Body of pancreas (tissue), 4 donors: ENCODE results near the gene HOXA3. TPM values are rescaled to one million over a fixed set of nuclear protein-coding genes. Genes with fewer than 3 reads are reported as not detected.

Experiments used
- ATAC-seq: fragments of 150-250 bp; one replicate; pipeline ENCODE4 v1.9.1; 2016
- DNase-seq, 4 donors: peaks; one replicate each; pipeline ENCODE4 v3.0.0-alpha.2; 2019
- H3K27ac ChIP-seq, 4 donors: fragments of 200-600 bp; sonication (generic); 1 replicate in 3 of 4; 2 replicates in 1 of 4; pipeline versions ENCODE4 v1.5.1 to v1.6.1; 2016 to 2019; ENCODE audit warnings: mild to moderate bottlenecking in 1 of 4, mixed read lengths in 1 of 4, moderate library complexity in 1 of 4
- H3K27me3 ChIP-seq, 2 donors: fragments of 200-600 bp; sonication (generic); one replicate each; pipeline ENCODE4 v1.6.0; 2016; ENCODE audit warnings: mild to moderate bottlenecking in 1 of 2
- H3K36me3 ChIP-seq, 2 donors: fragments of 200-600 bp; sonication (generic); replicated peaks in 1 of 2; 2 replicates each; pipeline ENCODE4 v1.5.1; 2016; ENCODE audit warnings: low read depth in 2 of 2; ENCODE audit not compliant: insufficient read depth in 1 of 2
- H3K4me1 ChIP-seq: fragments of 200-600 bp; sonication (generic); one replicate; pipeline ENCODE4 v1.6.0; 2016
- H3K4me3 ChIP-seq, 2 donors: fragments of 200-600 bp; sonication (generic); 1 replicate in 1 of 2; 2 replicates in 1 of 2; pipeline ENCODE4 v1.5.1; 2016 to 2019
- H3K9me3 ChIP-seq, 3 donors: fragments of 200-600 bp; sonication (generic); 1 replicate in 2 of 3; 2 replicates in 1 of 3; pipeline ENCODE4 v1.5.1; 2016
- POLR2A ChIP-seq, 3 donors: fragments of 450-650 bp; IDR thresholded peaks; one replicate each; pipeline ENCODE4 v1.6.1; 2016; ENCODE audit warnings: antibody characterized with exemption in 3 of 3, mild to moderate bottlenecking in 2 of 3
- WGBS, 2 donors: methylation state at CpG; one replicate each; pipeline ENCODE4 v1.1.5; 2017; 5-methylcytosine and 5-hydroxymethylcytosine counted together
- intact Hi-C: fragments of 100-400 bp; cut with DNase I; formaldehyde crosslinking; loops from one replicate; pipeline ENCODE4 v1.15.1; 2023
- total RNA-seq, 2 donors: library from RNA; depleted of rRNA; stranded (reverse); fragments of >200 nt; gene quantifications; one replicate each; pipeline ENCODE4 v1.1.0, GENCODE V29; 2016
- TF ChIP-seq, protein P1 (sequence below), 7 experiments: fragments of 450-650 bp in 4 of 7; fragments of 200-600 bp in 3 of 7; sonication (generic) in 3 of 7; IDR thresholded peaks; one replicate each; pipeline ENCODE4 v1.5.1; 2016 to 2019; ENCODE audit warnings: antibody characterized with exemption in 7 of 7

Gene HOXA3
- total RNA-seq, 2 donors from 2014 or later, result 1.6 TPM; not detected in 1

DNA sequence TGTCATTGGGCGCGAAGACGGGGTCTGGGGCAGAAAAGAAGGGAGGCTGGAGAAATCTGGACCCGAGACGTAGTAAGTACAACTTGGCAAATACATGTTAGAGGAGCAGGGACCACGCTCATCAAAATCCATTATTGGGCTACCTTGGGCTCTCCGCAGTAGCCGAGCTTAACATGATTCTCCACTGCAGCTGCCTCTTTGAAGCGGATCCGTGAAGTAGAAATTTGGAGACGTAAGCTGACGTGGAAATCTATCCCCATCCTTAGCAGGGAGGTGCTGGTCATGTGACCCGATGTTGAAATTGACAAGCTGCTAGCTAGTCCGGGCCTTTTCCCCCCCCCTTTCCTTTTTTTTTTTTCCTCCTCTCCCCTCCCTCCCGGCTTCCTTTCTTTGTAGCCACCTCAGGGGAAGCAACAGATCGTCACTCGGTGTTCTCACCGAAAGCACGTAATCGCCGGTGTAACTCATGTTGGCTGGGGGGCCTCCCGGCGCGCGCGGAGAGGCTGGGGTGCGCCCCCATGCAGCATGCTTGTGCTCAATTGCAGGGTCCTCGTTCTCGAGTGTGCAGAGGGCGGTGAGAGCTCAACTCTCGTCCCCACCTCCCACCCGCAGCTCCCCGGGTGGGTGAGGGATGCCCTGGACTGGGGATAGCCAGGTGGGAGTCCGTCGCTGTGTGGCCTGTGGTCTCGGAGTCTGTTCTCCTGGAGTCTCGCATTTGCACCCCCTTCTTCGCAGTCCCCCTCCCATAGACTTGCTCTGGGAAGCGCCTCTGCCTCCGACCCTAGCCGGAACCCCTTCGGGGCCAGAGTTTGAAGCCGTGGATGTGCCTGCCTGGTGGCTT lies 32.9 kb upstream of the HOXA3 start, which contains the start of gene HOXA11:
HOXA11 (minus strand) TSS at position 220 of the 841 bp plus-strand sequence; CDS start at position 132, 88 bp downstream.
- 7 to 15% methylated on average over 35 to 42 of the region's 43 CpGs for WGBS, 2 donors
- intact Hi-C loops, result no loop called here
- Histone ChIP-seq H3K9me3 (no peaks in the 10 kb centered on the region), H3K4me3 (no peak within 1 kb of the TSS), H3K36me3 (no peaks in the 10 kb centered on the region), H3K27ac (no peak within 1 kb of the TSS), H3K4me1 (peaks cover 52% of the 10 kb centered on the region), H3K27me3 (peaks cover 14 to 77% of the 10 kb centered on the region in 2 donors)
- DNase-seq (peak in 2 of 4 donors; percentile 8 to 10), ATAC-seq (no peak)
- TF ChIP-seq, protein P1, sequence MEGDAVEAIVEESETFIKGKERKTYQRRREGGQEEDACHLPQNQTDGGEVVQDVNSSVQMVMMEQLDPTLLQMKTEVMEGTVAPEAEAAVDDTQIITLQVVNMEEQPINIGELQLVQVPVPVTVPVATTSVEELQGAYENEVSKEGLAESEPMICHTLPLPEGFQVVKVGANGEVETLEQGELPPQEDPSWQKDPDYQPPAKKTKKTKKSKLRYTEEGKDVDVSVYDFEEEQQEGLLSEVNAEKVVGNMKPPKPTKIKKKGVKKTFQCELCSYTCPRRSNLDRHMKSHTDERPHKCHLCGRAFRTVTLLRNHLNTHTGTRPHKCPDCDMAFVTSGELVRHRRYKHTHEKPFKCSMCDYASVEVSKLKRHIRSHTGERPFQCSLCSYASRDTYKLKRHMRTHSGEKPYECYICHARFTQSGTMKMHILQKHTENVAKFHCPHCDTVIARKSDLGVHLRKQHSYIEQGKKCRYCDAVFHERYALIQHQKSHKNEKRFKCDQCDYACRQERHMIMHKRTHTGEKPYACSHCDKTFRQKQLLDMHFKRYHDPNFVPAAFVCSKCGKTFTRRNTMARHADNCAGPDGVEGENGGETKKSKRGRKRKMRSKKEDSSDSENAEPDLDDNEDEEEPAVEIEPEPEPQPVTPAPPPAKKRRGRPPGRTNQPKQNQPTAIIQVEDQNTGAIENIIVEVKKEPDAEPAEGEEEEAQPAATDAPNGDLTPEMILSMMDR (IDR thresholded peaks at IDR 0.05), result no peak
- TF ChIP-seq POLR2A (IDR thresholded peaks at IDR 0.05), result no peak

DNA sequence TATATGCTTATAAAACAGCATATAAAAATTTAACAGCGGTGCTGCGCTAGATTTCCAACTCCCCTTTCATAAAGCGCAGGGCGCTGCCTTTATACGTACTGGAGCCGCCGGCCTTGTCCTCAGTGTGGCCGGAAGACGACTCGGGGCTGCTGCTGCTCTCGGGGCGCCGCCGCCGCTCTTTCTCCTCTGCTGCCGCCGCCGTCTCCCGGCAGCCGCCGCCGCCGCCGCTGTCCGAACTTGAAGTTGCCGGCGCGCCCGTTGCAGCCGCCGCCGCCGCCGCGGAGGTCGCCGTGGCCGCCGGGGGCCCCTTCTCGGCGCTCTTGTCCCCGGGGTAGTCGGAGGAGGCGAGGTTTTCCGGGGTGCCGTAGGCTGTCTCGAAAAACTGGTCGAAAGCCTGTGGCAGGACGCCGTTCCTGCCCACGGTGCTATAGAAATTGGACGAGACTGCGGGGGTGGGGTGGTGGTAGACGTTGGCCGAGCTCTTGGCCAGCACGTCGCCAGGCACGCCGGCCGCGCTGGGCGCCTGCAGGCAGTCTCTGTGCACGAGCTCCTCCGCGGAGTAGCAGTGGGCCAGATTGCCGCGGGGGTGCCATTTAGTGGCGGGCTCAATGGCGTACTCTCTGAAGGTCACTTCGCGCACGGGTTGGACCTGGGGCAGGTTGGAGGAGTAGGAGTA lies 32.1 kb upstream of the HOXA3 start:
- DNase-seq, result peak in 2 of 4 donors; percentile 15 to 28
- WGBS, 2 donors, result 6 to 15% methylated on average over 16 to 65 of the region's 72 CpGs
- peaks cover 60% of the 10 kb centered on the region for H3K4me1 ChIP-seq
- ATAC-seq, result no peak
- H3K36me3 ChIP-seq, result no peaks in the 10 kb centered on the region
- intact Hi-C loops, result no loop called here
- no peaks in the 10 kb centered on the region for H3K9me3 ChIP-seq
- H3K27me3 ChIP-seq, result peaks cover 14 to 78% of the 10 kb centered on the region in 2 donors
- H3K4me3 ChIP-seq, result no peak overlapping the region
- no peak overlapping the region for H3K27ac ChIP-seq
- no peak for TF ChIP-seq POLR2A (IDR thresholded peaks at IDR 0.05)
- TF ChIP-seq, protein P1 (IDR thresholded peaks at IDR 0.05), result no peak

DNA sequence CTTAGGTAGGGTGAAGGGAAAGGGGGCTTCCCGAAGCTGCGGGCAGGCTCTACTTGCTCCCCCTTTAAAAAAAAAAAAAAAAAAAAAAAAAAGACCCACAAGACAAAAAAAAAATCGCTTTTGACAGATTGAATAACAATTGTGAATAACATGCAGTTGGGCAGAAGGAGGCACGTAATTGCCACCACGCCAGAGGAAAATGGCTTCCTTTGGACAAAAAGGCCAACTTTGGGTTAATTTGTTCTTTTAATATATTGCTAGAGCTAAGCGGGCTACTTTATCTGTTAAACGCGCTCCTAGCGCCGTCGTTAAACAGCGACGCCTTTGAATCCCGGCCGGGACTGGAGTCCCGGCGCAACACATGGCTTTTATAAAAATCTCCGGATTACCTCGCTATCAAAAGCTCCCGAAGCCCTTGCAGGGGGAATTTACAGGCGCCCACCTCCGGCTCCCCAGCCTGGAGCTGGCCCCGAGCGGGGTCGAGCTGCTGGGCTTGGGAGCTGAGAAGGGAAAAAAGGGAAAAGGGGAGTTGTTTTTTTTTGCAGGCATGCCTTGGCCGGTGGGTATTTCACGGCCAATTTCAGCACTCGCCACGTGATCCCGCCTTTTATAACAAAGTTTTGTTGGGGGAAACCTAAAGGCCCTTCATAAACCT lies 31.4 kb upstream of the HOXA3 start:
- 7 to 9% methylated on average over 30 of the region's 30 CpGs for WGBS, 2 donors
- no peaks in the 10 kb centered on the region for H3K36me3 ChIP-seq
- H3K4me1 ChIP-seq, result peaks cover 58% of the 10 kb centered on the region
- peak in 2 of 4 donors; percentile 8 to 9 for DNase-seq
- no peak overlapping the region for H3K4me3 ChIP-seq
- H3K27me3 ChIP-seq, result peaks cover 14 to 78% of the 10 kb centered on the region in 2 donors
- no peak overlapping the region for H3K27ac ChIP-seq
- no peaks in the 10 kb centered on the region for H3K9me3 ChIP-seq
- ATAC-seq, result no peak
- intact Hi-C loops, result no loop called here
- TF ChIP-seq POLR2A (IDR thresholded peaks at IDR 0.05), result no peak
- TF ChIP-seq, protein P1 (IDR thresholded peaks at IDR 0.05), result no peak

DNA sequence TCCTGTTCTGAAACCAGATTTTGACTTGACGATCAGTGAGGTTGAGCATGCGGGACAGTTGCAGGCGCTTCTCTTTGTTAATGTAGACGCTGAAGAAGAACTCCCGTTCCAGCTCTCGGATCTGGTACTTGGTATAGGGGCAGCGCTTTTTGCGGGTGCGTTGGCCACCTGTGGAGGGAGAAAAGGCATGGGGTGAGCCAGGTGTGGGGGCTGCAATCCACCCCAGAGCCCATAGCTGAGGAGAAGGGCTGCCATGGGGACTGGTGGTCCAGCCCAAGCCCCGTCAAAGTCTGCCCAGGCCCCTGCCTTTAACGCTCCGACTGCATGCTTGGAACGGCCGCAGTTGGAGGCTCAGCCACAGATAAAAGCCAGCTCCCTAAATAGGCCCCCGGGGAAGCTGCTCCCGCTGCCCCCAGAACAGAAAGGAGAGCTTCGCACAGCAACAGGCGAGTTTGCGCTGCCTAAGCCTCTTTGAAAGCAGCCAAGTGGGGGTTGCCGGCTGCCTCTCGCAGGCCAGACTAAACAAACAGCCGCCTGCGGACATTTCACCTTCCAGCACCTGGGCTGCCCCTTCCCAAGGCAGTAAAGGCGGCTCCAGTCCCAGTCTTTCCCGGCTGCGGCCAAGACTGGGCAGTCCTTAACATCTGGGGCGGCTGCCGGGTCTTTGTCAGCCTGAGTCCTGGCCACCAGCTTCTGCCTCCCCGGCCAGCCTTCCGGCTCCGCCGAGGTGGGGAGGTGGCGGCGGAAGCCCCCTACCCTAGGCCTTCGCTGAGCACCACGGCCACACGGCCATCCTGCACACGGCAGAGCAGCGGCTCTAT lies 30.7 kb upstream of the HOXA3 start:
- WGBS, 2 donors, result 9 to 12% methylated on average over 18 to 39 of the region's 39 CpGs
- Histone ChIP-seq H3K4me3 (no peak overlapping the region), H3K9me3 (no peaks in the 10 kb centered on the region), H3K36me3 (no peaks in the 10 kb centered on the region), H3K27me3 (peaks cover 14 to 77% of the 10 kb centered on the region in 2 donors), H3K4me1 (peaks cover 51% of the 10 kb centered on the region), H3K27ac (no peak overlapping the region)
- TF ChIP-seq, protein P1 (IDR thresholded peaks at IDR 0.05), result no peak
- TF ChIP-seq POLR2A (IDR thresholded peaks at IDR 0.05), result no peak
- intact Hi-C loops, result no loop called here
- peak in 2 of 4 donors; percentile 8 to 10 for DNase-seq
- no peak for ATAC-seq
